Cardiac septum (tissue), 1 donor: ENCODE measurements around the gene COL4A2. TPM values are rescaled to one million over a fixed set of nuclear protein-coding genes. Genes with fewer than 3 reads are reported as not detected.
"Not testable (repeated sequence)": the region's sequence is repeated elsewhere in the genome, so short reads cannot be mapped to it uniquely, and the experiment has no call there.

ENCODE experiments used
- DNase-seq: peaks from one replicate; pipeline ENCODE4 v3.0.0-alpha.2; 2020; ENCODE audit warnings: low spot score
- intact Hi-C: fragments of 100-400 bp; cut with DNase I; formaldehyde crosslinking; loops from one replicate; pipeline ENCODE4 v1.14.0; 2022
- total RNA-seq: library from RNA; stranded (reverse); fragmentation: NEBNext Ultra II Directional; extraction: Animal tissue kit (Norgen Biotek cat#: 25700); gene quantifications from one replicate; pipeline ENCODE4 v1.2.1, GENCODE V29; 2021
- donor health status: DM: no; HTN: no; CAD: no.

COL4A2 gene
- total RNA-seq, 1 donor from 2014 or later: 165 TPM

- intact Hi-C loops: no loop called here
- no peak for DNase-seq
These were observed 73.9 kb downstream of the COL4A2 start for GRCh38 chr13:110381029-110381360.

GRCh38 chr13:110382229-110382628, 75.1 kb downstream of the COL4A2 start:
- intact Hi-C loops: no loop called here
- DNase-seq: no peak

- intact Hi-C loops: no loop called here
- DNase-seq: no peak
These were observed 75.7 kb downstream of the COL4A2 start for GRCh38 chr13:110382830-110383229.

- DNase-seq: peak; percentile 87
These were observed 80.5 kb downstream of the COL4A2 start for GRCh38 chr13:110387451-110388107.

GRCh38 chr13:110388108-110388943, 81.2 kb downstream of the COL4A2 start:
- DNase-seq: no peak
- intact Hi-C loops: loop anchor here (2.0 kb wide), 1 partner anchor 20 kb away; no protein-coding TSS in a partner anchor

More at GRCh38 chr13:110387451-110388107, 80.5 kb downstream of the COL4A2 start:
- intact Hi-C loops: loop anchor here (2.0 kb wide), 1 partner anchor 21 kb away; no protein-coding TSS in a partner anchor

DNA sequence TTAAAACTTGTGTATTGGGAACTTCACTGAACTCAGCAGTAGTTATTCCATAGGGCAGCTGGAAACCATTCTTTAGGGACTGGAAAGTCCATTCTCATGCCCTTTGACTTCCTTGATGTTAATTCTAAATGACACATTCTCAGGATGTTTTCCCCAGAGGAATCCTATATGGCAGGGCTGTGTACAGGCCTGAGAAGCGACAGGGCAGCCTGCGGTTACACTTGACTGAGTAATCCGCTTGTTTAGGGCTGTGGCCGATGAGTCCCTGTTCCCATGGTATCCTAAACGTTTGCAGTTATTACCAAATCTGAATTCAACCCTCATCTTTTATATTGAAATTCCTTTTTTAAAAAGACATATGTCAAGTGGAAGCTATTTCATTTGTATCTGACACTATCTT, 83.5 kb downstream of the COL4A2 start:
- intact Hi-C loops: no loop called here
- DNase-seq: no peak

DNA sequence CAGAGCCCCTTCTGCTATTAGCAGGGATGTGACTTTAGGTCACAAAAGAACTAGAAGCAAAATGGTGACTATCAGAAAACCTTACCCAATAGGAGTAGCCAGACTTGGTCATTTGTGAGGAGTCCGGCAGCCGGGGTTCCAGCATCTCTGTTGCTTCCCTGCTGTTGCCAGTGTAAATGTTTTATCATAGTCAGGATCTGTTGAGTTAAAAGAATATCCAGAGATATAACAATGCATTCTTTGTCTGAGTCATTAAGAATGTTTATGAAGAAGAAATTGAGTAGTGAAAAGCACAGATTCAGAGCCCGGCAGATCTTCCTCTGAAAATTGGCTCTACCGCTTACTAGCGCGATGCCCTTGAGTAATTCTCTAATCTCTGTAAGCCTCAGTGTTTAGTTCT, 84.2 kb downstream of the COL4A2 start:
- DNase-seq: no peak
- intact Hi-C loops: no loop called here

DNA sequence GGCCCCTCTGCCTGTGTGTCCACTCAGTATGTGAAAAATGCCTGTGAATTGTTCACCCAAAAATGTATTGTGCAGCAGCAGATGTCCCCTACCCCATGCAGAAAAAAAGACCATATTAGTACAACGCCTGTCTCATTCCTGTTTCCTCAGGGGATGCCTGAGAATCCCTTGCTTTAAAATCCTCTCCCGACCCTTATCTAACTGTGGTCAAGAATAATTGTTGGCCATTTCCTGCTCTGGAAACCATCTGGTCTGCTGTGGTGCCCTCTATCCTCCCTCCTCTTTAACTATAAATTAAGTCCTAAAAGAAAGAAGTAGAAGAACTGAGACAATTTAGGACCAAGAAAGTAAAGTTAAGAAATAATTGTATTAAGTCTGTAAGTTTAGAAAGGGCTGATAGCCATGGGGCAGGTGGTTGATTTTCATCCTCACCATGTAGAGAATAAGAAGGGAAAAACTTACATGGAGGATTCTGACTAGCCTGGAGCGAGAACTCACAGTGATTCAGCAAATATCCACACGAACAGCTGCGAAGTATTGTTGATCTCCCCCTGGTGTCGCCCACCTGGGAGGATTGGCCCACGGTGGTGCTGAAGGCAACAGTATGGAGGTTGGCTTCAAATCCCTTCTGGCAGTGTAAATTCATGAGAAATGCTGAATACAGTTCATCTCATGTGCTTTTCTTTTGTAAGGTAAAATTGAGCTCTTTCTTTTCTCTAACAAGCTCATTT, 85.6 kb downstream of the COL4A2 start:
- intact Hi-C loops: no loop called here
- no peak for DNase-seq

DNA sequence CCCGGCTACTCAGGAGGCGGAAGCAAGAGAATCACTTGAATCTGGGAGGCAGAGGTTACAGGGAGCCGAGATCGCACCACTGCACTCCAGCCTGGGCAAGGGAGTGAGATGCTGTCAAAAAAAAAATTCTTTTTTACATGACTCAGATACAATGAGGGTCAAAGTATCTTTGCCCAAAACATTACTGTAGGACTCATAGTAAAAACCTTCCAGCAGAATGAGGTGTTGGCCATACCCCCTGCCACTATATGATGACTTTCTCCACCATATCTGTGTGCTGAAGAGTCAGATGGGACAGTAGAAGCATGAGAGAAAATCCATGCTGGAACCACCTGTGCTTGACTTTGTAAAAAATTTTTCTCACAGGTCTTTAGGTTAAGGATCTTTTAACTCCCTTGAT, 86.7 kb downstream of the COL4A2 start:
- DNase-seq: no peak
- intact Hi-C loops: no loop called here

DNA sequence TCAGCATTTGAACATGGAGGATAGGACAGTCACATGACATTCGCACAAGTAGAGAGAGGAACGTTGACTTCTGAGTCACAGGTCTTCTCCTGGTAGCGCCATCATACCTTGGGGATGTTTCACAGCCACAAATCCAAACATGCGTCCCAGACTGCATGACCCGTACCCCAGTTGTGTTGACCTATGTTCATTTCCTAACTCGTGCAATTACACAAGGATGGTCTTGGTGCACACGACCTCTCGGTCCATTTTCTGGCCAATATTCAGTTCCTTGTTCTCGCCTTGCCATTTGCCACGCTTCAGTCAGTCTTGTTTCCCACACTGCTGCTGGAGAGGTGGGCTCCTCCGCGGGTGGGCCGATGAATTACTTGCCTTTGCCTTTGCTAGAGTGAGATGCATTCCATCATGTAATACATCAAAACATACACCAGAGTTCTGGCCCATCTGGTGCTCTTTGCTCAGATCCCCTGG, 87.3 kb downstream of the COL4A2 start:
- intact Hi-C loops: no loop called here
- DNase-seq: no peak

DNA sequence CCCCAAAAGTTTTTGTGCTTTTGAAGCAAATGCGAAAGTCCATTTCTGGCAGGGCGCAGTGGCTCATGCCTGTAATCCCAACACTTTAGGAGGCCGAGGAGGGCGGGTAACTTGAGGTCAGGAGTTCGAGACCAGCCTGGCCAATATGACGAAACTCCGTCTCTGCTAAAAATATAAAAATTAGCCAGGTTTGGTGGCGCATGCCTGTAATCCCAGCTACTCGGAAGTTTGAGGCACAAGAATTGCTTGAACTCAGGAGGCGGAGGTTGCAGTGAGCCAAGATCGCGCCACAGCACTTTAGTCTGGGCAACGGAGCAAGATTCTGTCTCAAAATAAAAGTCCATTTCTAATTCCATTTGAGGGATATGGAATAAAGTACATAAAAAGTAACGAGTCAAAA, 88.5 kb downstream of the COL4A2 start:
- intact Hi-C loops, DNase-seq: not testable (repeated sequence)

- no peak for DNase-seq
- intact Hi-C loops: no loop called here
These were observed 89.4 kb downstream of the COL4A2 start for GRCh38 chr13:110396476-110396875.

DNA sequence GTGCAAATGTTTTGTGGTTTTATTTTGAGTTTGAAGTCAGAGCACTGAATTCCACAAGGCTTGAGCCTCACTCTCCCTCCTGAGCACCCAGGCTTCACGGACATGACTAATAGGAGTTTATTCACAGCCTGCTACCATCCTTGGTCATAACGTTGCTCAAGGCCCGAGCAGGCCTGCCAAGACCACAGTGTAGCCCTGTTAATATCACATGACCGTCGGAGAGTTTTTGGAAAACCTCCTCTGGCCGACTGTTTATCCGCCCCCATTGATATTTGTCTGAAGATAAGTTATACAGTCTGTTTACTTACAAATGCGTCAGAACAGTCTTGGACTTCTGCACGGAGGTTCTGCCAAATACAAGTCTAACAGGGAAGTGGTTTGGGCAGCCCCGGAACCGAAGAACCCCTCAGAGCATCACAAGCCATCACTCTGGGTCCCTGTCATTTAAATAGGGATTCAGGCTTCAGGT, 89.9 kb downstream of the COL4A2 start:
- no peak for DNase-seq
- intact Hi-C loops: no loop called here

GRCh38 chr13:110397436-110398115, 90.5 kb downstream of the COL4A2 start:
- intact Hi-C loops: no loop called here

GRCh38 chr13:110398564-110399507, 91.8 kb downstream of the COL4A2 start:
- intact Hi-C loops: no loop called here
- no peak for DNase-seq

More at GRCh38 chr13:110397436-110398115, 90.5 kb downstream of the COL4A2 start:
- no peak for DNase-seq

GRCh38 chr13:110399801-110400200, 92.7 kb downstream of the COL4A2 start:
- DNase-seq: no peak
- intact Hi-C loops: no loop called here

DNA sequence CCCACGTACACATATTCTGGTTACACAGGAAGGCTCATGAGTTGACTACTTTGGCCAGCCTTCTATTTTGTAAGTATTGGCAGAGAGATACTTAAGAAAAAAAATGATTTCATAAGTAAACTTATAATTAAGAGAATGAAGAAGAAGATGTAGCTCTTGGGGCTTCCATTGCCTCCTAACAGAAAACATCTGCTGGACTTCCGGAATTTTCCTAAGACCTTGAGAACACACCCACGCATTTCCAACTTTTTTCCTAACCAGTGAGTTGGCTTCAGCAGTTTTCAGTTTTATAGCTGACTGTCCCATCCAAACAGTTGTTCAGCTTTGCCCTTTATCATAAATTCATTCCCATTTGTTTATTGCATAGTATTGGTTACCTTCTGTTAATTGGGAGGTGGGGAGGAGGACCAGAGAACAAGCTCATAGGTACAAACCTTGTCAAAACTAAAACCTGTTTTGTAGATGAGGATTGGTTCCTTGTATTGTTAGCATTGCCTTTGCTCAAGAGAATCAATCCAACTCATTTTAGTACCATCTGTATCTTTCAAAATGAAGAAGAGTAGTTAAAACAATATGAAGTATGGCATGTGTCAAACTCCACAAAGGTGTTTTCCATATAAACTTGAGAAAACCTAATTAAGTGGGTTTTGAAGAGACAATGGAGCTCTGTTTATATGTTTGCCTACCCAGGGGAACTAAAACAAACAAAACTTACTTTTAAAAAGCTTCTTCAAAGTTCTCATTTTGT, 93.9 kb downstream of the COL4A2 start:
- intact Hi-C loops: no loop called here
- no peak for DNase-seq
